A375 (cell line): ENCODE results near the gene THOC1. TPM values are rescaled to one million over a fixed set of nuclear protein-coding genes. Genes with fewer than 3 reads are reported as not detected.

ENCODE experiments used
- total RNA-seq: library from RNA; depleted of rRNA; stranded (reverse); fragments of >200 nt; shearing (Covaris generic); gene quantifications from 2 replicates; pipeline ENCODE4 v1.2.3, GENCODE V29; 2014; rRNA removed

THOC1 gene
- 35.2 and 36.3 TPM in 2 replicates for total RNA-seq

GRCh38 chr18:267688-268552 lies at the start of gene THOC1:
Gene THOC1, minus strand, starts transcription at chr18:268047. Its CDS starts 28 bp downstream, at chr18:268019.

Other genes with a start within 250 kb of the THOC1 start
- gene TUBB8B, start 218.4 kb downstream of the THOC1 start, total RNA-seq = not detected in 2 replicates
- 9.3 and 12.8 TPM in 2 replicates for gene USP14, start 109.5 kb downstream of the THOC1 start, total RNA-seq
- 1.9 and 2.4 TPM in 2 replicates for gene COLEC12, start 232.7 kb upstream of the THOC1 start, total RNA-seq